ENCODE results near the gene JAKMIP2. TPM values are rescaled to one million over a fixed set of nuclear protein-coding genes. Genes with fewer than 3 reads are reported as not detected.

The JAKMIP2 gene
- total RNA-seq, 1 experiment from 2014 or later = not detected

DNA sequence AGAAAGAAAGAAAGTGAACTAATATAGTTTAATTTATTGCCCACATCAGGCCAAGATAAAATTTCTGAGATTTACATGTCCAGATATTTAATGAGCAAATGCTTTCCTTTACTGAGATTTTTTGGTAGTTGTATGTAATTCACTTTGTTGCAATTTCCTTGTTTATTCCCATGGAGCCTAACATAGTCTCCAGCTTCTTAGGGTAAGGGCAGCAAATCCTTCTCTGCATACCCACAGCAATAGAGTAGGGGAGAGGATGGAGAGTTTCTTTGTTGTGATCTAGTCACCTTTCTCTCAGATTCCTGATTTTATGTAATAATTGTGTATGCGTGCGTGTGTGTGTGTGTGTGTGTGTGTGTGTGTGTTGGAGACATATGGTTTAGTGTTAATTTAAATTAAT is 221.1 kb downstream of the JAKMIP2 start:
- Histone ChIP-seq H3K4me1 (ENCODE audit: control insufficient read depth in 1 of 2, insufficient read depth in 2 of 2, low read length in 2 of 2) (no peaks in the 10 kb centered on the region), H3K9ac (ENCODE audit: low read length) (no peak overlapping the region), H4K20me1 (ENCODE audit: insufficient read depth) (no peaks in the 10 kb centered on the region), H3K4me3 (replicated peaks in 1 of 2; ENCODE audit: low read depth in 1 of 2, low read length in 2 of 2) (no peak overlapping the region), H3K9me2 (ENCODE audit: insufficient read depth) (no peaks in the 10 kb centered on the region), H2AFZ (ENCODE audit: low read depth, low read length, poor library complexity, severe bottlenecking) (no peak overlapping the region), H3K36me3 (ENCODE audit: control insufficient read depth in 1 of 2, insufficient read depth in 2 of 2, low read length in 2 of 2) (no peaks in the 10 kb centered on the region), H3K9me3 (ENCODE audit: control insufficient read depth in 1 of 2, insufficient read depth in 1 of 2, low read depth in 1 of 2, low read length in 2 of 2) (no peaks in the 10 kb centered on the region), H3K79me2 (ENCODE audit: insufficient read depth, low read length) (no peaks in the 10 kb centered on the region), H3K27ac (ENCODE audit: low read depth, low read length) (no peak overlapping the region), H3K4me2 (ENCODE audit: low read length) (no peak overlapping the region), H3K27me3 (ENCODE audit: insufficient read depth, low read length) (0 out of 2 replicates have a peak, but pooled peaks cover 7% of the 10 kb centered on the region)
- RAD21 ChIA-PET (ENCODE audit: low non-redundant PET in 1 of 2, low total read pairs in 2 of 2, uncharacterized antibody in 2 of 2, unreplicated experiment in 2 of 2) = no interaction called here
- TF ChIP-seq EZH2phosphoT487 (IDR thresholded peaks at IDR 0.05; ENCODE audit: borderline replicate concordance) (no peak), ATF3 (IDR thresholded peaks at IDR 0.05) (no peak), ZBTB33 (IDR thresholded peaks at IDR 0.05; ENCODE audit: extremely low read depth, insufficient replicate concordance, low read length) (no peak), ELF1 (IDR thresholded peaks at IDR 0.05; ENCODE audit: borderline replicate concordance, low read depth) (no peak), JUND (IDR thresholded peaks at IDR 0.05) (no peak), EGR1 (IDR thresholded peaks at IDR 0.05; ENCODE audit: low read depth) (no peak), ZFX (IDR thresholded peaks at IDR 0.05) (no peak), EZH2 (IDR thresholded peaks at IDR 0.05) (no peak), FOSL1 (IDR thresholded peaks at IDR 0.05; ENCODE audit: low read depth) (no peak), RAD21 (IDR thresholded peaks at IDR 0.05; ENCODE audit: low read depth) (no peak)
- TF ChIP-seq, protein P1, sequence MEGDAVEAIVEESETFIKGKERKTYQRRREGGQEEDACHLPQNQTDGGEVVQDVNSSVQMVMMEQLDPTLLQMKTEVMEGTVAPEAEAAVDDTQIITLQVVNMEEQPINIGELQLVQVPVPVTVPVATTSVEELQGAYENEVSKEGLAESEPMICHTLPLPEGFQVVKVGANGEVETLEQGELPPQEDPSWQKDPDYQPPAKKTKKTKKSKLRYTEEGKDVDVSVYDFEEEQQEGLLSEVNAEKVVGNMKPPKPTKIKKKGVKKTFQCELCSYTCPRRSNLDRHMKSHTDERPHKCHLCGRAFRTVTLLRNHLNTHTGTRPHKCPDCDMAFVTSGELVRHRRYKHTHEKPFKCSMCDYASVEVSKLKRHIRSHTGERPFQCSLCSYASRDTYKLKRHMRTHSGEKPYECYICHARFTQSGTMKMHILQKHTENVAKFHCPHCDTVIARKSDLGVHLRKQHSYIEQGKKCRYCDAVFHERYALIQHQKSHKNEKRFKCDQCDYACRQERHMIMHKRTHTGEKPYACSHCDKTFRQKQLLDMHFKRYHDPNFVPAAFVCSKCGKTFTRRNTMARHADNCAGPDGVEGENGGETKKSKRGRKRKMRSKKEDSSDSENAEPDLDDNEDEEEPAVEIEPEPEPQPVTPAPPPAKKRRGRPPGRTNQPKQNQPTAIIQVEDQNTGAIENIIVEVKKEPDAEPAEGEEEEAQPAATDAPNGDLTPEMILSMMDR (IDR thresholded peaks at IDR 0.05 in 2 of 3, conservative IDR thresholded peaks at IDR 0.05 in 1 of 3; ENCODE audit: borderline replicate concordance in 1 of 3, insufficient read depth in 1 of 3, low read depth in 2 of 3, low read length in 2 of 3) = no peak
- ATAC-seq (no peak), DNase-seq (ENCODE audit: low read depth, low spot score) (no peak)
- POLR2A ChIA-PET = no interaction called here
- intact Hi-C loops (cut with micrococcal nuclease) = no loop called here
- no TSS peak for BruUV-seq (replicated peaks)
- CTCF ChIA-PET = no interaction called here

Measured in HCT116 (cell line).